Skeletal muscle tissue (tissue), 4 donors: ENCODE measurements around the gene FBLN7. TPM values are rescaled to one million over a fixed set of nuclear protein-coding genes. Genes with fewer than 3 reads are reported as not detected.

Experiments used
- H3K27ac ChIP-seq: one replicate; pipeline ENCODE4 v1.7.0; 2013; ENCODE audit warnings: mild to moderate bottlenecking, low read depth, low read length, inconsistent platforms
- H3K27me3 ChIP-seq, 3 donors: one replicate each; pipeline ENCODE4 v1.7.0; 2013; ENCODE audit warnings: low read length in 3 of 3; ENCODE audit not compliant: control insufficient read depth in 3 of 3, insufficient read depth in 3 of 3
- H3K36me3 ChIP-seq, 3 donors: one replicate each; pipeline ENCODE4 v1.7.0; 2013; ENCODE audit warnings: low read length in 3 of 3; ENCODE audit not compliant: control insufficient read depth in 3 of 3, insufficient read depth in 3 of 3
- H3K4me1 ChIP-seq, 3 donors: one replicate each; pipeline ENCODE4 v1.7.0; 2013; ENCODE audit warnings: low read length in 3 of 3, mild to moderate bottlenecking in 3 of 3; ENCODE audit not compliant: control insufficient read depth in 3 of 3, insufficient read depth in 3 of 3
- H3K4me3 ChIP-seq, 3 donors: one replicate each; pipeline ENCODE4 v1.7.0; 2013; ENCODE audit warnings: low read length in 3 of 3
- H3K9ac ChIP-seq, 3 donors: one replicate each; pipeline ENCODE4 v1.7.0; 2013; ENCODE audit warnings: low read length in 3 of 3, mild to moderate bottlenecking in 3 of 3, moderate library complexity in 2 of 3, low read depth in 1 of 3
- H3K9me3 ChIP-seq, 3 donors: one replicate each; pipeline ENCODE4 v1.7.0; 2013; ENCODE audit warnings: low read length in 3 of 3; ENCODE audit not compliant: control insufficient read depth in 3 of 3
- total RNA-seq: library from RNA; depleted of rRNA; stranded (reverse); fragments of >200 nt; gene quantifications from one replicate; pipeline ENCODE4 v1.2.3, GENCODE V29; 2014
- donor health status: Osteomylitis.

FBLN7 gene, protein sequence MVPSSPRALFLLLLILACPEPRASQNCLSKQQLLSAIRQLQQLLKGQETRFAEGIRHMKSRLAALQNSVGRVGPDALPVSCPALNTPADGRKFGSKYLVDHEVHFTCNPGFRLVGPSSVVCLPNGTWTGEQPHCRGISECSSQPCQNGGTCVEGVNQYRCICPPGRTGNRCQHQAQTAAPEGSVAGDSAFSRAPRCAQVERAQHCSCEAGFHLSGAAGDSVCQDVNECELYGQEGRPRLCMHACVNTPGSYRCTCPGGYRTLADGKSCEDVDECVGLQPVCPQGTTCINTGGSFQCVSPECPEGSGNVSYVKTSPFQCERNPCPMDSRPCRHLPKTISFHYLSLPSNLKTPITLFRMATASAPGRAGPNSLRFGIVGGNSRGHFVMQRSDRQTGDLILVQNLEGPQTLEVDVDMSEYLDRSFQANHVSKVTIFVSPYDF
- total RNA-seq: 9.9 TPM

DNA sequence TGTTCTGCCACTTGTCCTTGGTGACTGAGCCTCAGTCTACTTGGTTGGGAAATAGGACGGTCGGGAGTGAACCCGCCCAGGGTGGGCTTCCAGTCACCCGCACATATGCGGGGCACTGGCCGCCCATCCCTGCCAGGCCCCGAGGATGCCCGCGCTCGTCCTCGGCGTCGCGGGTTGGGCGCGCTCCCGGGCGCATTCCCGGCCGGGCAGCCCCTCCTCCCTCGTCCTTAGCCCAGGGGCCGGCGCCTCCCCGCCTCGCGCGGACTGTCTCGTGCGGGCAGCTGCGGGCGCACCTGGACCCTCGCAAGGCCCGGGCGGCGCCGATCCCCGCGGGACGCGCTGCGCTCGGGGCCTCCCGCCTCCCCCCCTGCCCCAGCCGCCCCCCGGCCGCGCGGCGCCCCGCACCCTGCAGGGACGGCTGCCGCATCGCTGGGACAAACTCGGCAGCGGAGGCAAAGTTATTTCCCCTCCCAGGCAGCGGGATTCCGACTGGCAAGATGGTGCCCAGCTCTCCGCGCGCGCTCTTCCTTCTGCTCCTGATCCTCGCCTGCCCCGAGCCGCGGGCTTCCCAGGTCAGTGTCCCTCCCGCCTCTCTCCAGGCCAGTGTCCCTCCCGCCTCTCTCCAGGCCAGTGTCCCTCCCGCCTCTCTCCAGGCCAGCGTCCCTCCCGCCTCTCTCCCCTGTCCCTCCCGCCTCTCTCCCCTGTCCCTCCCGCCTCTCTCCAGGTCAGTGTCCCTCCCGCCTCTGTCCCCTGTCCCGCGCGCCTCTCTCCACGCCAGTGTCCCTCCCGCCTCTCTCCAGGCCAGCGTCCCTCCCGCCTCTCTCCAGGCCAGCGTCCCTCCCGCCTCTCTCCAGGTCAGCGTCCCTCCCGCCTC, at the start of gene FBLN7:
Gene FBLN7, plus strand, starts transcription at position 227 of the 874 bp plus-strand sequence. Its CDS starts 271 bp downstream, at position 498.
- peak within 1 kb of the TSS; percentile 63 to 77 (median 65) for H3K4me3 ChIP-seq
- peaks cover 4 to 33% (median 22%) of the 10 kb centered on the region in 3 donors for H3K27me3 ChIP-seq
- H3K27ac ChIP-seq: no peak within 1 kb of the TSS
- H3K4me1 ChIP-seq: peaks cover 0 to 10% (median 7%) of the 10 kb centered on the region in 3 donors
- H3K9me3 ChIP-seq: no peaks in the 10 kb centered on the region
- H3K36me3 ChIP-seq: no peaks in the 10 kb centered on the region
- peak within 1 kb of the TSS in 1 of 3 donors; percentile 4 for H3K9ac ChIP-seq

DNA sequence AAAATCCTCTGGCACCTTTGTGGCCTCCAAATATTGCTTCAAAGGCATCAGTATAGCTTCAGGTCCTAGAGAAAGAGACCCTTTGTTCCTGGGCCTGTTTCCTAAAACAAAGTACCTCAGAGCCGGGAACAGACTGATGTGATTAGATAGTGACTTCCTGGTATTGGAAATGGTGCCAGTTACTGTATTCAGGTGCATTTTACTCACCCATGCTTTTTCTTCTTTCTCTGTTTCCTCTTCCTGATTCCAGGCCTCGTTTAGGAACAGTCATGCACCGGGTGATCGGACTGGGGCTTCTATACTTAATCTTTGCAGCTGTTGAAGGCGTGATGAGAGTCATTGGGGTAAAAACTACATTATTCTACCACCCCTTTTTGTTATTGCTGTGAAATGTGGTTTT, 48.8 kb upstream of the FBLN7 start:
- H3K36me3 ChIP-seq: peaks cover 4 to 15% (median 11%) of the 10 kb centered on the region in 3 donors

DNA sequence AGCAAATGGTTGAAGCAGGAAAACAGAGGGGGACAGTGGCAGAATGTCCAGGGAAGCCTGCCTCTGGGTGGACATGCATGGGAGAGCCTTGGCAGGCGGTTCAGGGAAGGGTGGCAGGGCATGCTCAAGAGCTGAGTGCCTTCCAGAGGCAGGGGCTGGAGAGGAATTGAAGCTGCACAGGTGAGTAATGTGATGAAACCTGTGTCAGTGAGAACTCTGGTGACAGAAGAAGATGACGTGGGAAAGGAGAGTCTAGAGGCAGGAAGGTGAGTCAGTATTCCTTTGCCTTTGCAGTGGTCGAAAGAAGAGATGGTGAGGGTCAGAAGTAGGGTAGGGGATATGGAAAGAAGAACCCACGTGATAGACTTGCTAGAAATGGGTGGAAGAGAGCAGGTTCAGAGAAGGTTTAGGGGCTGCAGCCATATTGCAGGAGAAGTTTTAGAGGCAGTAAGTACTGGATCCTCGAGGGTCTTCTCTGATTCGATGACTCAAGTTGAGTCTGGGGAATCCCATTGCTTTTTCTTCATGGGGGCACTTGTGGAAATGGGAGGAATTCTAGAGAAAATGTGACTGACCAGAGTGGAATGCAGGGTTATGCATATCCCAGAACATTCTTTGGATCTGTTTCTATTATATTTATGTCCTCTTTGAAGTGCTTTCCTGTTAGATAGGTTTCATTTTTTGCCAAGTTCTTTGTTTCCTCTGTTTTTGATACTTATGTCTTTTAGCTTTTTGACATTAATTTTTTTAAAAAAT, 45.7 kb upstream of the FBLN7 start:
- Histone ChIP-seq H3K4me3 (no peak overlapping the region), H3K9me3 (no peaks in the 10 kb centered on the region), H3K27ac (no peak overlapping the region), H3K36me3 (peaks cover 6 to 9% (median 8%) of the 10 kb centered on the region in 3 donors), H3K4me1 (no peaks in the 10 kb centered on the region), H3K27me3 (no peaks in the 10 kb centered on the region), H3K9ac (no peak overlapping the region)

More for the DNA sequence above, 48.8 kb upstream of the FBLN7 start:
- Histone ChIP-seq H3K27me3 (no peaks in the 10 kb centered on the region), H3K4me3 (no peak overlapping the region), H3K4me1 (peaks cover 0 to 4% (median 2%) of the 10 kb centered on the region in 3 donors), H3K27ac (no peak overlapping the region), H3K9me3 (no peaks in the 10 kb centered on the region), H3K9ac (no peak overlapping the region)

DNA sequence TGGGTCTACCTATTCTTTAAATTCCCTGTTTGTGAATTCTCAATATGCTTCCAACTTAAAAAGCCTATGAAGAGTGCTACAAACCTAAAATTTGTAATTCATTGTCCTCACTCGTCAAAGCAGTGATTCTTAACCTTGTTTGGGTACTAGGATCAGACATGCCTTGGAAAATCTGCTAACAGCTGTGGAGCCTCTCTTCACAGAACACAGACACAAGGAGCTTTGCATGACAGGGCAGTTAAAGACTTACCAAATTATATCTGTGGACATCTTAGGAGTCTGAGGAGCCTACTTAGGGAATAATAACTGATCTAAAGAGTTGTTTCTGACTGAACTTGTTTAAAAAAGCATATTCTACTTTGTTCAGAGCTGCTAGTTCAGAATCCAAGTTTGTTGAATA, 45.0 kb upstream of the FBLN7 start:
- Histone ChIP-seq H3K27ac (no peak overlapping the region), H3K9me3 (no peaks in the 10 kb centered on the region), H3K27me3 (no peaks in the 10 kb centered on the region), H3K36me3 (peaks cover under 1 to 7% (median 3%) of the 10 kb centered on the region in 3 donors), H3K9ac (no peak overlapping the region), H3K4me1 (no peaks in the 10 kb centered on the region), H3K4me3 (no peak overlapping the region)

DNA sequence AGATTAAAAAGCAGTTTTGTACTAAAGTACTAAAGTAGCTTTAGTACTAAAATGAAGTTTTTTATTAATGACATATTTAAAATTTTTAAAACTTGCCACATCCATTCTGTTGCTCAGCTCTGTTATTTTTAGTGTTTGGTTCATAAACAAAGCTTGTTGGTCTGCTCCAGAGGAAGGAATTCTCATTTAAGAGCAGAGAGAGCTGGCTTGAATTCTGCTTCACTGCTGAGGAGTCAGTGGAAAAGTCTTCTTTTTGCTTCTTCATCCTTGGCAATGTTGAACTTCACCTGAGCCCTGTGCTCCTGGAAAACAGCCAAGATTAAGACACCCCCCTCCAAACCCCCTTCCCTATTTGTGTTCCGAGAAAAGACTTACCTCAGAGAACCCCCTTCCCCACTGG, 42.5 kb upstream of the FBLN7 start:
- no peak overlapping the region for H3K9ac ChIP-seq
- H3K36me3 ChIP-seq: peaks cover 4 to 11% (median 6%) of the 10 kb centered on the region in 3 donors
- H3K27ac ChIP-seq: peak overlapping the region; percentile 15
- H3K27me3 ChIP-seq: no peaks in the 10 kb centered on the region
- no peak overlapping the region for H3K4me3 ChIP-seq
- no peaks in the 10 kb centered on the region for H3K4me1 ChIP-seq
- no peaks in the 10 kb centered on the region for H3K9me3 ChIP-seq

DNA sequence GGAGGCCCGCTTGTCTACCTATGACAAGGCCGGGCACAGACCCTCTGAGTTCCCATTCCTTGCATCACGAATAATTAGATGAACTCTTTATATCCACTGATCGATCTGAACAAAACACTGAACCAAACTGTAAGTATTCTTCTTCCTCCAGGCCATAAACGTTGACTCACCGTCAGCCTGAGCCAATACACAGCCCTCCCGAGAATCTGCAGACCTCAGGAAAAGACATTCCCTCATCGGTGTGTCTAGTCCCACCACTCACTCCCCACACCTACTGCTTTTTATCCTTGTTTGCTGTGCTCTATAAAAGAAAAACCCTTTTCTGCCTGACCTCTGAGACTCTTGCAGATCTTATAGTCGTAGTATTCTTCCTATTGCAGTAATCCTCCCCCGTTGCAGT, 42.1 kb upstream of the FBLN7 start:
- no peak overlapping the region for H3K4me3 ChIP-seq
- no peaks in the 10 kb centered on the region for H3K27me3 ChIP-seq
- peak overlapping the region; percentile 15 for H3K27ac ChIP-seq
- H3K9ac ChIP-seq: no peak overlapping the region
- peaks cover 4 to 11% (median 6%) of the 10 kb centered on the region in 3 donors for H3K36me3 ChIP-seq
- no peaks in the 10 kb centered on the region for H3K9me3 ChIP-seq
- no peaks in the 10 kb centered on the region for H3K4me1 ChIP-seq

DNA sequence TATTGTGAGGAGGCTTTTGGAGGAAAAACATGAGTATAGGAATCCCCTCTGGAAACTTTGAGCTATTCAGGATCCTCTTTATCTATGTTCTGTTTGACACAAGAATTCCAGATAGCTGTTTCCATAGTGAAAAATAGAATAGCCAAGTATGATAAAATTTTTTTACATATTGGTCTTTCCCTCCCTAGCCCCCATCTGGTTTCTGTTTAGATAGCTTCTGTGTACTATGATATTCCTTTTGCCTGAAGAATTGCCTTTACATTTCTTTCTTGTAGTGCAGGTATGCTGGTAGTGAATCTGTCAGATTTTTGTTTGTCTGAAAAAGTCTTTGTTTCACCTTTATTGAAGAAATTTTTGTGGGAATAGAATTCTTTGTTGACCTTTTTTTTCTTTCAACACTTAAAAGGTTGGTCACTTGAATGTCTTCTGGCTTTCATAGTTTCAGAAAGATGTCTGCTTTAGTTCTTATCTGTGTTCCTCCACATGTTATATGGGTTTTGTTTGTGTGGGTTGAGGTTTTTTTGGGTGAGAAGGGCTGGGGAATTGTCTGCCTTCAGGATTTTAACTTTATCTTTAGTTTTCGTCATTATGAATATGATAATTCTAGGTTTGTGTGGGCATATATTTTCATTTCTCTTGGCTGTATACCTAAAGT, 29.9 kb upstream of the FBLN7 start:
- H3K4me1 ChIP-seq: no peaks in the 10 kb centered on the region
- H3K4me3 ChIP-seq: no peak overlapping the region
- H3K36me3 ChIP-seq: peaks cover 3 to 28% (median 4%) of the 10 kb centered on the region in 3 donors
- peaks cover 0 to 3% (median 3%) of the 10 kb centered on the region in 3 donors for H3K9me3 ChIP-seq
- H3K9ac ChIP-seq: no peak overlapping the region
- no peak overlapping the region for H3K27ac ChIP-seq
- no peaks in the 10 kb centered on the region for H3K27me3 ChIP-seq

DNA sequence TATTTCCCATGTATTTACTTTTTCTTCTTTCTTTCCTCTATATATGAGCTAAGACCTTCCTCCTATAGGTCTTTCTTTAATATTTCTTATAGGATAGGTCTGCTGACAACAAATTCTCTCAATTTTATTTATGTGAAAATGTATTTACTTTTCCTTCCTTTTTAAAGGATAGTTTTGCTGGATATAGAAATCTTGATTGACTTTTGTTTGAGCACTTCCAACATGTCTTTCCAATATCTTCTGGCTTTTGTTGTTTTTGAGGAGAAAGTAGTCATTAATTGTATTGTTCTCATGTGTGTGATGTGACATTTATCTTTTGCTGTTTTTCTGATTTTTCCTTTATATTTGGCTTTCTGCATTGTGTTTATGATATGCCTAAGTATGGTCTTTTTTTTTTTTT, 28.9 kb upstream of the FBLN7 start:
- Histone ChIP-seq H3K4me3 (no peak overlapping the region), H3K9me3 (peaks cover 0 to 3% (median 3%) of the 10 kb centered on the region in 3 donors), H3K9ac (no peak overlapping the region), H3K27ac (no peak overlapping the region), H3K27me3 (no peaks in the 10 kb centered on the region), H3K36me3 (peaks cover 3 to 28% (median 4%) of the 10 kb centered on the region in 3 donors), H3K4me1 (no peaks in the 10 kb centered on the region)

DNA sequence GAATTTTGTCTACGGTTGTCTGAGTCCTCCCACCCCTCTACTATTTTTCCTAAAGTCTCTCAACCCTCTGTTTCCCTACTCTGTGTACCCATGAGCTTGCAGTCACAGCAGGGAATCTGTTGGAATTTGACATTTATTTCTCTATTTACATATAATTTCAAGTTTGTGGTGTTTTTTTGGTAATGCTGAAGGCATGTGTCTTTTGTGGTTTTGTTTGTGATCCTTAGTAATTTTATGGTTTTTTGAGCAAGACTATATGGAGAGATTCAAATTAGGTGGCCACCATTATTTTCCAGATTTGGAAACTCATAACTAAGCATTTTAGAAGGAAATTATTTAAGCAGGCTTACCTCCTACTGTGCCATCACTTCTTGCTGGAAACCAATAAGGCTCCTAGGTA, 27.2 kb upstream of the FBLN7 start:
- H3K36me3 ChIP-seq: peaks cover 3 to 24% (median 4%) of the 10 kb centered on the region in 3 donors

More for the DNA sequence above, 27.2 kb upstream of the FBLN7 start:
- Histone ChIP-seq H3K4me1 (no peaks in the 10 kb centered on the region), H3K9me3 (peaks cover 0 to 3% (median 3%) of the 10 kb centered on the region in 3 donors), H3K27me3 (no peaks in the 10 kb centered on the region), H3K4me3 (no peak overlapping the region), H3K27ac (no peak overlapping the region), H3K9ac (no peak overlapping the region)
